Activated naive CD4-positive, alpha-beta T cell treated with anti-CD3 and anti-CD28 coated beads, Interleukin-2, amount 50 U/mL, for 24 hours (primary cell): Measurements from ENCODE around the gene CLDND1.

Experiments used
- H3K27ac Mint-ChIP-seq: one replicate; pipeline ENCODE4 v1.8.0; 2021; ENCODE audit warnings: mild to moderate bottlenecking, mixed read lengths
- H3K27me3 Mint-ChIP-seq: one replicate; pipeline ENCODE4 v1.8.0; 2021; ENCODE audit warnings: mixed read lengths
- H3K36me3 Mint-ChIP-seq: one replicate; pipeline ENCODE4 v1.8.0; 2021; ENCODE audit warnings: mixed read lengths
- H3K4me1 Mint-ChIP-seq: one replicate; pipeline ENCODE4 v1.8.0; 2021; ENCODE audit warnings: mixed read lengths
- H3K4me3 Mint-ChIP-seq: one replicate; pipeline ENCODE4 v1.8.0; 2021; ENCODE audit warnings: mild to moderate bottlenecking, mixed read lengths
- H3K9me3 Mint-ChIP-seq: one replicate; pipeline ENCODE4 v1.8.0; 2021; ENCODE audit warnings: mixed read lengths

CLDND1 gene

GRCh38 chr3:98532709-98533571 is 10.2 kb upstream of the CLDND1 start:
- no peak overlapping the region for H3K27ac Mint-ChIP-seq
- no peaks in the 10 kb centered on the region for H3K9me3 Mint-ChIP-seq
- no peaks in the 10 kb centered on the region for H3K36me3 Mint-ChIP-seq
- H3K27me3 Mint-ChIP-seq: no peaks in the 10 kb centered on the region
- H3K4me1 Mint-ChIP-seq: peaks cover 14% of the 10 kb centered on the region
- peak overlapping the region; percentile 40 for H3K4me3 Mint-ChIP-seq

GRCh38 chr3:98532275-98532637 is 9.6 kb upstream of the CLDND1 start:
- Mint-ChIP-seq H3K27ac (no peak overlapping the region), H3K4me1 (peaks cover 13% of the 10 kb centered on the region), H3K9me3 (no peaks in the 10 kb centered on the region), H3K27me3 (no peaks in the 10 kb centered on the region), H3K36me3 (no peaks in the 10 kb centered on the region), H3K4me3 (no peak overlapping the region)

GRCh38 chr3:98531622-98532274 is 9.0 kb upstream of the CLDND1 start, which contains the start of gene GPR15:
TSS of gene GPR15 (plus strand) at chr3:98531978. CDS start at chr3:98532034, 56 bp downstream.
- Mint-ChIP-seq H3K9me3 (no peaks in the 10 kb centered on the region), H3K27me3 (no peaks in the 10 kb centered on the region), H3K27ac (no peak within 1 kb of the TSS), H3K4me3 (peak within 1 kb of the TSS; percentile 40), H3K36me3 (no peaks in the 10 kb centered on the region), H3K4me1 (peaks cover 8% of the 10 kb centered on the region)

- Mint-ChIP-seq H3K9me3 (no peaks in the 10 kb centered on the region), H3K36me3 (no peaks in the 10 kb centered on the region), H3K4me1 (no peaks in the 10 kb centered on the region), H3K27ac (no peak overlapping the region), H3K27me3 (no peaks in the 10 kb centered on the region), H3K4me3 (no peak overlapping the region)
Measured at GRCh38 chr3:98530676-98531075, 8.0 kb upstream of the CLDND1 start.

GRCh38 chr3:98529856-98530459 is 7.3 kb upstream of the CLDND1 start:
- no peaks in the 10 kb centered on the region for H3K27me3 Mint-ChIP-seq
- H3K4me3 Mint-ChIP-seq: no peak overlapping the region
- H3K4me1 Mint-ChIP-seq: no peaks in the 10 kb centered on the region
- H3K27ac Mint-ChIP-seq: no peak overlapping the region
- no peaks in the 10 kb centered on the region for H3K9me3 Mint-ChIP-seq
- no peaks in the 10 kb centered on the region for H3K36me3 Mint-ChIP-seq

GRCh38 chr3:98528474-98529346 is 6.0 kb upstream of the CLDND1 start:
- Mint-ChIP-seq H3K27me3 (no peaks in the 10 kb centered on the region), H3K36me3 (no peaks in the 10 kb centered on the region), H3K4me1 (no peaks in the 10 kb centered on the region), H3K4me3 (no peak overlapping the region), H3K27ac (peak overlapping the region; percentile 17), H3K9me3 (no peaks in the 10 kb centered on the region)

GRCh38 chr3:98525494-98525893 is 2.8 kb upstream of the CLDND1 start:
- Mint-ChIP-seq H3K4me3 (no peak overlapping the region), H3K27me3 (no peaks in the 10 kb centered on the region), H3K27ac (no peak overlapping the region), H3K9me3 (no peaks in the 10 kb centered on the region), H3K4me1 (peaks cover 19% of the 10 kb centered on the region), H3K36me3 (peaks cover 11% of the 10 kb centered on the region)

GRCh38 chr3:98521897-98522543 is 682 bp downstream of the CLDND1 start:
- H3K9me3 Mint-ChIP-seq: no peaks in the 10 kb centered on the region
- H3K27ac Mint-ChIP-seq: peak overlapping the region; percentile 98
- H3K4me3 Mint-ChIP-seq: peak overlapping the region; percentile 99
- H3K36me3 Mint-ChIP-seq: peaks cover 32% of the 10 kb centered on the region
- H3K27me3 Mint-ChIP-seq: no peaks in the 10 kb centered on the region
- H3K4me1 Mint-ChIP-seq: peaks cover 54% of the 10 kb centered on the region

- H3K27me3 Mint-ChIP-seq: no peaks in the 10 kb centered on the region
- H3K4me1 Mint-ChIP-seq: peaks cover 68% of the 10 kb centered on the region
- peak overlapping the region; percentile 76 for H3K27ac Mint-ChIP-seq
- H3K9me3 Mint-ChIP-seq: no peaks in the 10 kb centered on the region
- peaks cover 51% of the 10 kb centered on the region for H3K36me3 Mint-ChIP-seq
- H3K4me3 Mint-ChIP-seq: peak overlapping the region; percentile 99
Measured at GRCh38 chr3:98519351-98519750, 3.4 kb downstream of the CLDND1 start.

- H3K4me1 Mint-ChIP-seq: peaks cover 68% of the 10 kb centered on the region
- H3K9me3 Mint-ChIP-seq: no peaks in the 10 kb centered on the region
- H3K4me3 Mint-ChIP-seq: peak overlapping the region; percentile 99
- peak overlapping the region; percentile 76 for H3K27ac Mint-ChIP-seq
- H3K27me3 Mint-ChIP-seq: no peaks in the 10 kb centered on the region
- H3K36me3 Mint-ChIP-seq: peaks cover 52% of the 10 kb centered on the region
Measured at GRCh38 chr3:98518816-98519215, 3.9 kb downstream of the CLDND1 start.

- Mint-ChIP-seq H3K4me1 (peaks cover 48% of the 10 kb centered on the region), H3K36me3 (peaks cover 47% of the 10 kb centered on the region), H3K9me3 (no peaks in the 10 kb centered on the region)
Measured at GRCh38 chr3:98514948-98515347, 7.8 kb downstream of the CLDND1 start.

GRCh38 chr3:98513736-98514135 is 9.0 kb downstream of the CLDND1 start:
- Mint-ChIP-seq H3K27ac (no peak overlapping the region), H3K4me1 (peaks cover 36% of the 10 kb centered on the region), H3K27me3 (no peaks in the 10 kb centered on the region), H3K36me3 (peaks cover 40% of the 10 kb centered on the region), H3K9me3 (no peaks in the 10 kb centered on the region), H3K4me3 (no peak overlapping the region)

More at GRCh38 chr3:98514948-98515347, 7.8 kb downstream of the CLDND1 start:
- H3K4me3 Mint-ChIP-seq: no peak overlapping the region
- H3K27me3 Mint-ChIP-seq: no peaks in the 10 kb centered on the region
- no peak overlapping the region for H3K27ac Mint-ChIP-seq

GRCh38 chr3:98513091-98513511 is 9.6 kb downstream of the CLDND1 start:
- Mint-ChIP-seq H3K9me3 (no peaks in the 10 kb centered on the region), H3K36me3 (peaks cover 40% of the 10 kb centered on the region), H3K27ac (peak overlapping the region; percentile 30), H3K4me1 (peaks cover 29% of the 10 kb centered on the region), H3K27me3 (no peaks in the 10 kb centered on the region), H3K4me3 (no peak overlapping the region)

- Mint-ChIP-seq H3K36me3 (peaks cover 40% of the 10 kb centered on the region), H3K9me3 (no peaks in the 10 kb centered on the region)
Measured at GRCh38 chr3:98512576-98512975, 10.1 kb downstream of the CLDND1 start.

GRCh38 chr3:98508582-98508981 is 14.1 kb downstream of the CLDND1 start:
- H3K36me3 Mint-ChIP-seq: peaks cover 17% of the 10 kb centered on the region
- no peaks in the 10 kb centered on the region for H3K9me3 Mint-ChIP-seq
- no peak overlapping the region for H3K4me3 Mint-ChIP-seq
- H3K27me3 Mint-ChIP-seq: no peaks in the 10 kb centered on the region
- peaks cover 4% of the 10 kb centered on the region for H3K4me1 Mint-ChIP-seq
- peak overlapping the region; percentile 44 for H3K27ac Mint-ChIP-seq

More at GRCh38 chr3:98512576-98512975, 10.1 kb downstream of the CLDND1 start:
- Mint-ChIP-seq H3K27ac (no peak overlapping the region), H3K4me1 (peaks cover 24% of the 10 kb centered on the region), H3K27me3 (no peaks in the 10 kb centered on the region), H3K4me3 (no peak overlapping the region)
